Thoracic aorta (tissue), 2 donors: ENCODE measurements around the gene RAC3. TPM values are rescaled to one million over a fixed set of nuclear protein-coding genes. Genes with fewer than 3 reads are reported as not detected.

ENCODE experiments used
- ATAC-seq: fragments of 150-250 bp; one replicate; pipeline ENCODE4 v1.8.0; 2017; ENCODE audit warnings: low read depth; ENCODE audit not compliant: insufficient number of reproducible peaks, low FRiP score
- DNase-seq: peaks from one replicate; pipeline ENCODE4 v3.0.0-alpha.2; 2020; ENCODE audit warnings: low spot score
- H3K27ac ChIP-seq, 2 donors: fragments of 200-600 bp; sonication (generic); 1 replicate in 1 of 2; 2 replicates in 1 of 2; pipeline ENCODE4 v1.5.1; 2016; ENCODE audit warnings: mild to moderate bottlenecking in 2 of 2, moderate library complexity in 2 of 2
- H3K27me3 ChIP-seq: fragments of 200-600 bp; sonication (generic); replicated peaks from 2 replicates; pipeline ENCODE4 v1.6.0; 2016; ENCODE audit warnings: mild to moderate bottlenecking; ENCODE audit not compliant: insufficient read depth
- H3K36me3 ChIP-seq: fragments of 200-600 bp; sonication (generic); one replicate; pipeline ENCODE4 v1.5.1; 2016
- H3K4me1 ChIP-seq, 2 donors: fragments of 200-600 bp; sonication (generic); 1 replicate in 1 of 2; 2 replicates in 1 of 2; pipeline versions ENCODE4 v1.5.1 to v1.6.0; 2016; ENCODE audit warnings: low read depth in 2 of 2, mild to moderate bottlenecking in 1 of 2; ENCODE audit not compliant: control insufficient read depth in 1 of 2
- H3K4me3 ChIP-seq: fragments of 200-600 bp; sonication (generic); 2 replicates; pipeline ENCODE4 v1.5.1; 2016; ENCODE audit warnings: mild to moderate bottlenecking
- H3K9me3 ChIP-seq: fragments of 200-600 bp; sonication (generic); 2 replicates; pipeline ENCODE4 v1.5.1; 2016
- CTCF ChIP-seq: fragments of 200-600 bp; sonication (generic); IDR thresholded peaks from one replicate; pipeline ENCODE4 v1.5.1; 2019; ENCODE audit warnings: antibody characterized with exemption
- total RNA-seq, 2 donors: library from RNA; depleted of rRNA; stranded (reverse); fragments of >200 nt; gene quantifications; one replicate each; pipeline versions ENCODE4 v1.1.0 to v1.2.3, GENCODE V29; 2016

Gene RAC3
- total RNA-seq, 2 donors from 2014 or later, result 1.8 TPM; not detected in 1

GRCh38 chr17:81993729-81994592, 37.5 kb upstream of the RAC3 start:
- Histone ChIP-seq H3K4me1 (peaks cover 9 to 19% of the 10 kb centered on the region in 2 donors), H3K27ac (no peak overlapping the region), H3K27me3 (no peaks in the 10 kb centered on the region), H3K4me3 (no peak overlapping the region), H3K36me3 (peaks cover 9% of the 10 kb centered on the region), H3K9me3 (no peaks in the 10 kb centered on the region)
- no peak for TF ChIP-seq CTCF
- no peak for ATAC-seq
- no peak for DNase-seq

- no peak overlapping the region for H3K4me3 ChIP-seq
- no peak for ATAC-seq
Measured at GRCh38 chr17:81994593-81995462, 36.6 kb upstream of the RAC3 start.

GRCh38 chr17:81995463-81996231, 35.8 kb upstream of the RAC3 start:
- H3K27me3 ChIP-seq, result no peaks in the 10 kb centered on the region
- no peak overlapping the region for H3K4me3 ChIP-seq
- H3K36me3 ChIP-seq, result peaks cover 9% of the 10 kb centered on the region
- ATAC-seq (no peak), DNase-seq (no peak)
- no peak for TF ChIP-seq CTCF
- H3K27ac ChIP-seq, result no peak overlapping the region
- H3K9me3 ChIP-seq, result no peaks in the 10 kb centered on the region
- peaks cover 9 to 19% of the 10 kb centered on the region in 2 donors for H3K4me1 ChIP-seq

More at GRCh38 chr17:81994593-81995462, 36.6 kb upstream of the RAC3 start:
- Histone ChIP-seq H3K4me1 (peaks cover 9 to 19% of the 10 kb centered on the region in 2 donors), H3K27me3 (no peaks in the 10 kb centered on the region), H3K36me3 (peaks cover 9% of the 10 kb centered on the region), H3K9me3 (no peaks in the 10 kb centered on the region), H3K27ac (no peak overlapping the region)
- DNase-seq, result no peak
- no peak for TF ChIP-seq CTCF

- no peak for TF ChIP-seq CTCF
- H3K27me3 ChIP-seq, result no peaks in the 10 kb centered on the region
- peaks cover 9% of the 10 kb centered on the region for H3K36me3 ChIP-seq
- no peaks in the 10 kb centered on the region for H3K9me3 ChIP-seq
- no peak overlapping the region for H3K4me3 ChIP-seq
- DNase-seq, result no peak
- no peak for ATAC-seq
- H3K4me1 ChIP-seq, result peaks cover 9 to 17% of the 10 kb centered on the region in 2 donors
- H3K27ac ChIP-seq, result no peak overlapping the region
Measured at GRCh38 chr17:81996232-81996756, 35.2 kb upstream of the RAC3 start.
